Spleen (tissue), 11 donors: ENCODE data around the gene ALG14. TPM values are rescaled to one million over a fixed set of nuclear protein-coding genes. Genes with fewer than 3 reads are reported as not detected.

Source experiments
- DNase-seq: peaks from one replicate; pipeline ENCODE4 v3.0.0-alpha.2; 2020
- H3K27ac ChIP-seq, 8 donors: fragments of 200-600 bp; sonication (generic) in 7 of 8; 1 replicate in 4 of 8; 2 replicates in 4 of 8; pipeline versions ENCODE4 v1.5.0 to v1.8.0; 2016 to 2021; ENCODE audit warnings: inconsistent platforms in 4 of 8, mild to moderate bottlenecking in 4 of 8, moderate library complexity in 1 of 8
- H3K27me3 ChIP-seq, 7 donors: fragments of 200-600 bp; sonication (generic) in 6 of 7; replicated peaks in 1 of 7; 1 replicate in 4 of 7; 2 replicates in 3 of 7; pipeline versions ENCODE4 v1.5.0 to v1.8.0; 2016 to 2021; ENCODE audit warnings: inconsistent platforms in 3 of 7, mild to moderate bottlenecking in 1 of 7
- H3K36me3 ChIP-seq, 6 donors: fragments of 200-600 bp; sonication (generic) in 5 of 6; 1 replicate in 4 of 6; 2 replicates in 2 of 6; pipeline versions ENCODE4 v1.5.0 to v1.8.0; 2016 to 2021; ENCODE audit warnings: inconsistent platforms in 2 of 6
- H3K4me1 ChIP-seq, 6 donors: fragments of 200-600 bp; sonication (generic) in 5 of 6; 1 replicate in 3 of 6; 2 replicates in 3 of 6; pipeline versions ENCODE4 v1.5.0 to v1.8.0; 2016 to 2021; ENCODE audit warnings: inconsistent platforms in 3 of 6
- H3K4me3 ChIP-seq, 8 donors: fragments of 200-600 bp; sonication (generic) in 7 of 8; 1 replicate in 4 of 8; 2 replicates in 4 of 8; pipeline versions ENCODE4 v1.5.0 to v1.8.0; 2016 to 2021; ENCODE audit warnings: inconsistent platforms in 4 of 8, mild to moderate bottlenecking in 4 of 8, moderate library complexity in 2 of 8
- H3K9me3 ChIP-seq, 8 donors: fragments of 200-600 bp; sonication (generic) in 7 of 8; 1 replicate in 4 of 8; 2 replicates in 4 of 8; pipeline versions ENCODE4 v1.5.0 to v1.8.0; 2016 to 2021; ENCODE audit warnings: inconsistent platforms in 4 of 8
- POLR2A ChIP-seq, 3 donors: fragments of 450-650 bp; IDR thresholded peaks; one replicate each; pipeline ENCODE4 v1.5.1; 2017; ENCODE audit warnings: antibody characterized with exemption in 3 of 3, mild to moderate bottlenecking in 1 of 3
- POLR2AphosphoS5 ChIP-seq, 3 donors: sonication (generic); formaldehyde crosslinking; IDR thresholded peaks; one replicate each; pipeline ENCODE4 v1.5.1; 2017; ENCODE audit warnings: antibody characterized with exemption in 3 of 3
- WGBS, 5 donors: extraction: QIAGEN DNeasy Blood & Tissue Kit in 3 of 5; methylation state at CpG; one replicate each; pipeline versions ENCODE4 v1.1.5 to v1.1.7; 2013 to 2018; 5-methylcytosine and 5-hydroxymethylcytosine counted together
- intact Hi-C: fragments of 100-400 bp; cut with DNase I; formaldehyde crosslinking; loops from one replicate; pipeline ENCODE4 v1.15.0; 2023; ENCODE audit warnings: low total_unique reads
- polyA plus RNA-seq, 3 donors: library from polyadenylated mRNA; stranded (reverse); fragments of 200-250 nt; gene quantifications; one replicate each; pipeline ENCODE4 v1.2.1, GENCODE V29; 2013
- total RNA-seq, 7 donors: library from RNA; depleted of rRNA in 3 of 7; stranded (reverse); fragments of >200 nt in 3 of 7; fragmentation: NEBNext Ultra II Directional in 4 of 7; extraction: Animal tissue kit (Norgen Biotek cat#: 25700) in 4 of 7; gene quantifications; one replicate each; pipeline versions ENCODE4 v1.1.0 to v1.2.1, GENCODE V29; 2016 to 2021
- TF ChIP-seq, protein P1 (sequence below), 11 experiments: fragments of 200-600 bp in 7 of 11; fragments of 450-650 bp in 4 of 11; sonication (generic) in 4 of 11; IDR thresholded peaks in 8 of 11; conservative IDR thresholded peaks in 3 of 11; 1 replicate in 7 of 11; 2 replicates in 4 of 11; pipeline versions ENCODE4 v1.4.0 to v1.8.0; 2016 to 2021; ENCODE audit warnings: antibody characterized with exemption in 11 of 11, inconsistent platforms in 4 of 11, mild to moderate bottlenecking in 1 of 11
- donor health status: healthy with polysubstance abuse.
- donor health status: DM: no; HTN: no; CAD: no; lungs with moderate emphysema.
- donor health status: DM: no; HTN: no; CAD: no.
- donor health status: Bipolar disorder and iron deficiency.
- donor health status: healthy.
- donor health status: DM: no; HTN: no; CAD: no.
- donor health status: DM: yes; HTN: yes; CAD: no.

Gene ALG14
- total and polyA plus RNA-seq, 10 donors: 0.78 to 6.0 (median 1.2) TPM

- no peak for DNase-seq
- intact Hi-C loops: no loop called here
- peak overlapping the region; percentile 51 to 82 (median 64) for H3K4me3 ChIP-seq
- H3K36me3 ChIP-seq: peaks cover 0 to 6% (median 0%) of the 10 kb centered on the region in 6 donors
- TF ChIP-seq, protein P1, sequence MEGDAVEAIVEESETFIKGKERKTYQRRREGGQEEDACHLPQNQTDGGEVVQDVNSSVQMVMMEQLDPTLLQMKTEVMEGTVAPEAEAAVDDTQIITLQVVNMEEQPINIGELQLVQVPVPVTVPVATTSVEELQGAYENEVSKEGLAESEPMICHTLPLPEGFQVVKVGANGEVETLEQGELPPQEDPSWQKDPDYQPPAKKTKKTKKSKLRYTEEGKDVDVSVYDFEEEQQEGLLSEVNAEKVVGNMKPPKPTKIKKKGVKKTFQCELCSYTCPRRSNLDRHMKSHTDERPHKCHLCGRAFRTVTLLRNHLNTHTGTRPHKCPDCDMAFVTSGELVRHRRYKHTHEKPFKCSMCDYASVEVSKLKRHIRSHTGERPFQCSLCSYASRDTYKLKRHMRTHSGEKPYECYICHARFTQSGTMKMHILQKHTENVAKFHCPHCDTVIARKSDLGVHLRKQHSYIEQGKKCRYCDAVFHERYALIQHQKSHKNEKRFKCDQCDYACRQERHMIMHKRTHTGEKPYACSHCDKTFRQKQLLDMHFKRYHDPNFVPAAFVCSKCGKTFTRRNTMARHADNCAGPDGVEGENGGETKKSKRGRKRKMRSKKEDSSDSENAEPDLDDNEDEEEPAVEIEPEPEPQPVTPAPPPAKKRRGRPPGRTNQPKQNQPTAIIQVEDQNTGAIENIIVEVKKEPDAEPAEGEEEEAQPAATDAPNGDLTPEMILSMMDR (IDR thresholded peaks at IDR 0.05 in 8 of 11, conservative IDR thresholded peaks at IDR 0.05 in 3 of 11): no peak
- no peak for TF ChIP-seq POLR2AphosphoS5 (IDR thresholded peaks at IDR 0.05)
- TF ChIP-seq POLR2A (IDR thresholded peaks at IDR 0.05): no peak
- 18 to 31% (median 21%) methylated on average over 3 of the region's 3 CpGs for WGBS, 5 donors
- peak overlapping the region; percentile 80 to 94 (median 90) for H3K27ac ChIP-seq
- H3K9me3 ChIP-seq: no peaks in the 10 kb centered on the region
- peaks cover 0 to 12% (median 0%) of the 10 kb centered on the region in 7 donors for H3K27me3 ChIP-seq
- H3K4me1 ChIP-seq: peaks cover 5 to 20% (median 17%) of the 10 kb centered on the region in 6 donors
Observed at GRCh38 chr1:95073446-95073845, 695 bp upstream of the ALG14 start.

DNA sequence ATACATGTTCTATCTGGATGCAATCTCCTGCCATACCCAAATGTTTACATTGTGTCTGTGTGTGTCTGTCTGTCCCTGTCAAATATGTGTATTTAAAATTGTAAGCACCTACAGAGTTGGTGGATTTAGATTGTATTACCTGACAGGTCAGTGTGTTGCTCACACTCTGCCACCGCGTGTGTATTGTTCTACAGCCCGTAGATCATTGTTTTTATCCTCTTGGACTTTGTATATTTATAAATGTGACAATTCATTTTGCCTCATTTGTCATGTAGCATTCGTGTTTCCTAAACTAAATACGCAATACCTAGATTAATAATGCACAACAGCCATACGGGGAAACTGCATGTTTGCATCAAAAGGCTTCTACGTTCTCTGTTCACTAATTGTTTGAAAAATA is 634 bp downstream of the ALG14 start:
- intact Hi-C loops: no loop called here
- no peak for DNase-seq
- WGBS, 5 donors: 17 to 26% (median 24%) methylated on average over 7 of the region's 7 CpGs
- Histone ChIP-seq H3K9me3 (no peaks in the 10 kb centered on the region), H3K4me1 (peaks cover 5 to 27% (median 21%) of the 10 kb centered on the region in 6 donors), H3K4me3 (peak overlapping the region; percentile 51 to 82 (median 64)), H3K27ac (peak overlapping the region; percentile 80 to 94 (median 90)), H3K27me3 (peaks cover 0 to 3% (median 0%) of the 10 kb centered on the region in 7 donors), H3K36me3 (peaks cover 0 to 6% (median 0%) of the 10 kb centered on the region in 6 donors)
- TF ChIP-seq, protein P1 (IDR thresholded peaks at IDR 0.05 in 8 of 11, conservative IDR thresholded peaks at IDR 0.05 in 3 of 11): no peak
- TF ChIP-seq POLR2AphosphoS5 (IDR thresholded peaks at IDR 0.05) (no peak), POLR2A (IDR thresholded peaks at IDR 0.05) (no peak)

DNA sequence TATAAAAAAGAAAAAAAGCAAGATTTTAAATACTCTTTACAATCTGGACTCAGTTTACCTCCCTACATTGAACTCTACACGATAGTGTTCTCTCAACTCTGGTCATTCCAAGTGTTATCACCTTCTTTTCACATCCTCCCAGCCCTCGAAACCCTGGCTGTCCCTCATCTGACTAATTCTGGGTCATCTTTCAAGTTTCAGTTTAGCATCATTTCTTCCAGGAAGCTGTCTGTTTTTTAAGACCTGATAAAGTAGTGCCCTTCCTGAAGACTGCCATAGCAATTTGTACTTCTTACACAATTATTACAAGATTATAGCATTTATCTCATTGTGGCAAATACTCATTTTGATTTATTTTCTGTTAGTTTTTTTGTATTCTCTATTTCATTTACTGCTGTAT is 1.2 kb downstream of the ALG14 start:
- peak overlapping the region in 3 of 8 donors; percentile 61 to 79 (median 64) for H3K4me3 ChIP-seq
- H3K9me3 ChIP-seq: no peaks in the 10 kb centered on the region
- TF ChIP-seq POLR2AphosphoS5 (IDR thresholded peaks at IDR 0.05) (no peak), POLR2A (IDR thresholded peaks at IDR 0.05) (no peak)
- TF ChIP-seq, protein P1 (IDR thresholded peaks at IDR 0.05 in 8 of 11, conservative IDR thresholded peaks at IDR 0.05 in 3 of 11): no peak
- H3K27me3 ChIP-seq: no peaks in the 10 kb centered on the region
- 65 to 90% (median 76%) methylated on average over 2 of the region's 2 CpGs for WGBS, 5 donors
- no peak for DNase-seq
- intact Hi-C loops: no loop called here
- peaks cover 0 to 6% (median 0%) of the 10 kb centered on the region in 6 donors for H3K36me3 ChIP-seq
- peaks cover 5 to 29% (median 26%) of the 10 kb centered on the region in 6 donors for H3K4me1 ChIP-seq
- H3K27ac ChIP-seq: peak overlapping the region in 1 of 8 donors; percentile 94

DNA sequence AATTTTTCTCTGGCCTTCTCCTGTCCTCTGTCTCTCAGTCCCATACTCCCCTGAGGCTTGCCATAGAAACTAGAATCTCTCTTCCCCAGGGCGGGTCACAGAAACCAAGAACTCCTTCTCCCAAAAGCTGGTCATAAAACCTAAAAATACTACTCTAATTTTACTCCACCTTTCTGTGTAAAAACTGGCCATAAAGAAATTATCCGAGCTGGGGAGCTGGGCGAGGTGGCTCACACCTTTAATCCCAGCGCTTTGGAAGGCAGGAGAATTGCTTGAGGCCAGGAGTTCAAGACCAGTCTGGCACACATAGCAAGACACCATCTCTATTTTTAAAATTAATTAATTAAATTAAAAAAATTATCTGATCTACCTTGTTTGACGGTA is 3.0 kb downstream of the ALG14 start:
- H3K4me1 ChIP-seq: peaks cover 5 to 29% (median 26%) of the 10 kb centered on the region in 6 donors
- H3K9me3 ChIP-seq: no peaks in the 10 kb centered on the region
- intact Hi-C loops: no loop called here
- TF ChIP-seq POLR2AphosphoS5 (IDR thresholded peaks at IDR 0.05): no peak
- TF ChIP-seq, protein P1 (IDR thresholded peaks at IDR 0.05 in 8 of 11, conservative IDR thresholded peaks at IDR 0.05 in 3 of 11): no peak
- TF ChIP-seq POLR2A (IDR thresholded peaks at IDR 0.05): no peak
- 96 to 97% (median 96%) methylated on average over 5 of the region's 5 CpGs for WGBS, 5 donors
- H3K27me3 ChIP-seq: no peaks in the 10 kb centered on the region
- H3K36me3 ChIP-seq: peaks cover 0 to 8% (median 0%) of the 10 kb centered on the region in 6 donors
- no peak overlapping the region for H3K27ac ChIP-seq
- DNase-seq: no peak
- no peak overlapping the region for H3K4me3 ChIP-seq
